Suprapubic skin (tissue), 4 donors: Measurements from ENCODE around the gene DRG1.

Experiments
- EP300 ChIP-seq: sonication (generic); formaldehyde crosslinking; IDR thresholded peaks from one replicate; pipeline ENCODE4 v1.6.1; 2017; ENCODE audit warnings: antibody characterized with exemption
- POLR2AphosphoS5 ChIP-seq, 3 donors: sonication (generic); formaldehyde crosslinking; IDR thresholded peaks; one replicate each; pipeline ENCODE4 v1.6.1; 2017; ENCODE audit warnings: antibody characterized with exemption in 3 of 3
- TF ChIP-seq, protein P1 (sequence below), 2 donors: fragments of 200-600 bp in 1 of 2; fragments of 450-650 bp in 1 of 2; sonication (generic) in 1 of 2; IDR thresholded peaks; one replicate each; pipeline ENCODE4 v1.5.1; 2016 to 2019; ENCODE audit warnings: antibody characterized with exemption in 2 of 2, mild to moderate bottlenecking in 1 of 2, moderate library complexity in 1 of 2

DNA sequence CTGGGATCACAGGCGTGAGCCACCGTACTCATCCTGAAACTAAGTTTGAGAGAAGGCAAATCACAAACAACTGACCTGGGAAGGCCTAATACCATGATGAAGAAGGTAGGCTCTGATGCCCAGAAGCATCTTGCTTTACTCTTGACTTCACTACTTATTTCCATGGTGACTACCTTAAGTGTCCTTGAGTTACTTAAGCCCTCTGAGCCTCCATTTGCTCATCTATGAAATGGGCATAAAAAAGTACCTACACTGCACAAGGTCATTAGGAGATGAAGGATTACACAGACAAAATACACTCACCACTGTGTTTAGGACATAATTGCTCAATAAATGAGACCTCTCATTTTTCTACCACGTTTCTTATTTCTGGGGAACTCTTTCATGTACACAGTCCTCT, 62.3 kb downstream of the DRG1 start:
- TF ChIP-seq EP300 (no peak), POLR2AphosphoS5 (IDR thresholded peaks at IDR 0.05) (no peak)
- TF ChIP-seq, protein P1, sequence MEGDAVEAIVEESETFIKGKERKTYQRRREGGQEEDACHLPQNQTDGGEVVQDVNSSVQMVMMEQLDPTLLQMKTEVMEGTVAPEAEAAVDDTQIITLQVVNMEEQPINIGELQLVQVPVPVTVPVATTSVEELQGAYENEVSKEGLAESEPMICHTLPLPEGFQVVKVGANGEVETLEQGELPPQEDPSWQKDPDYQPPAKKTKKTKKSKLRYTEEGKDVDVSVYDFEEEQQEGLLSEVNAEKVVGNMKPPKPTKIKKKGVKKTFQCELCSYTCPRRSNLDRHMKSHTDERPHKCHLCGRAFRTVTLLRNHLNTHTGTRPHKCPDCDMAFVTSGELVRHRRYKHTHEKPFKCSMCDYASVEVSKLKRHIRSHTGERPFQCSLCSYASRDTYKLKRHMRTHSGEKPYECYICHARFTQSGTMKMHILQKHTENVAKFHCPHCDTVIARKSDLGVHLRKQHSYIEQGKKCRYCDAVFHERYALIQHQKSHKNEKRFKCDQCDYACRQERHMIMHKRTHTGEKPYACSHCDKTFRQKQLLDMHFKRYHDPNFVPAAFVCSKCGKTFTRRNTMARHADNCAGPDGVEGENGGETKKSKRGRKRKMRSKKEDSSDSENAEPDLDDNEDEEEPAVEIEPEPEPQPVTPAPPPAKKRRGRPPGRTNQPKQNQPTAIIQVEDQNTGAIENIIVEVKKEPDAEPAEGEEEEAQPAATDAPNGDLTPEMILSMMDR (IDR thresholded peaks at IDR 0.05) = no peak
